BLaER1 treated with 17β-estradiol and CSF1 and Interleukin-3, amounts not matched to agents 10 nM and 100 nM (cell line): ENCODE measurements around the gene TGFBR3L.

Source experiments
- H3K27ac ChIP-seq, 11 experiments: shearing (Covaris generic); formaldehyde crosslinking; 2 replicates each; pipeline ENCODE4 v1.8.1; 2022
- H3K27me3 ChIP-seq, 11 experiments: shearing (Covaris generic); formaldehyde crosslinking; 2 replicates each; pipeline ENCODE4 v1.8.1; 2022
- H3K36me3 ChIP-seq, 11 experiments: shearing (Covaris generic); formaldehyde crosslinking; 2 replicates each; pipeline ENCODE4 v1.8.1; 2022
- H3K4me1 ChIP-seq, 10 experiments: shearing (Covaris generic); formaldehyde crosslinking; 2 replicates each; pipeline ENCODE4 v1.8.1; 2022
- H3K4me2 ChIP-seq, 11 experiments: shearing (Covaris generic); formaldehyde crosslinking; 2 replicates each; pipeline ENCODE4 v1.8.1; 2022
- H3K4me3 ChIP-seq, 10 experiments: shearing (Covaris generic); formaldehyde crosslinking; 2 replicates each; pipeline ENCODE4 v1.8.1; 2022
- H3K9ac ChIP-seq, 11 experiments: shearing (Covaris generic); formaldehyde crosslinking; 2 replicates each; pipeline ENCODE4 v1.8.1; 2022
- H3K9me3 ChIP-seq, 11 experiments: shearing (Covaris generic); formaldehyde crosslinking; replicated peaks in 1 of 11; 2 replicates each; pipeline ENCODE4 v1.8.1; 2022
- H4K20me1 ChIP-seq, 11 experiments: shearing (Covaris generic); formaldehyde crosslinking; 2 replicates each; pipeline ENCODE4 v1.8.1; 2022
- Cebpa-rat ChIP-seq, 11 experiments: shearing (Covaris generic); IDR thresholded peaks; 2 replicates each; pipeline ENCODE4 v1.8.1; 2022

TGFBR3L gene

DNA sequence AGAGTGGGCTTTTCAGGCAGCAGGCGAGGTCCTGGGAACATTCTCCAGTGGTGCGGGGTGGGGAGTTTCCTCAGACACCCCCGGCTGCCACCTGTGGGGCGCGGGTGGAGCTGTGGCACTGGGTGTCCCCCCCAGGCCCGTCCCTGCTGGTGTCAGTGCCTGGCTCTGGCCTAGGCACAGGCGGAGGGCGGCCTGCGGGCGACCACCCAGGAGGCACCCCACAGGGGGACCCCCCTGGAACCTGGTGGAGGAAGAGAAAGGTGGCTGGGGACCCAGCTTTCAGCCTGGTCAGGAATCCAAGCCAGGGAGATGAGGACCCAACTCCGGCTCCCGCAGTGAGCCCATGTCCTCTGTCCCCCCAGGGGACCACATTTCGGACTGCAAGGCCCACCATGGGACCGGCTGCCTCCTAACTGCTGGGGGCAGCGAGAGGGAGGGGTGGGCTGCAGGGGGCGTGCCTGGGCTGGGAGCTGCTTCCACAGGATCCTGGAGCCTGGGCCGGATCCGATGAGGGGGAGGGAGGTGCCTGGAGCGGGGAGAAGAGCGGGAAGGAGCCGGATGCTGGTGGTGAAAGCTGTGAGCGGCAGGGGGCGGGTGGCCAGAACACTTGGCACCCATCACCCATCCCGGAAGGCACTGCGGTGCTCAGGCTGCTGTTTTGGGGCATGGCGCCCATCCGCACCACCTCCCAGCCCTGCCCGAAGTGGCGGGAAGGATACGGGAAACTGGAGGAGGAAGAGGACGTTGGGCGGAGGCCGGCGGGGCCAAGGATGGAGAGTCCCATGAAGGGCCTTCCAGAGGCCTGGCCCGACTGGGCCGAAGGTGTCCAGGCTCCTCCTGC lies 16.8 kb downstream of the TGFBR3L start:
- Histone ChIP-seq H3K4me2 (peak overlapping the region in 9 of 11 experiments; percentile 18 to 59 (median 41); a peak in 15 of 22 replicates), H3K36me3 (peaks cover 61 to 89% (median 77%) of the 10 kb centered on the region in 11 experiments), H3K27me3 (no peaks in the 10 kb centered on the region), H4K20me1 (peaks cover 0 to 100% (median 89%) of the 10 kb centered on the region in 11 experiments; a peak in 20 of 22 replicates), H3K9ac (peak overlapping the region in 7 of 11 experiments; percentile 4 to 54 (median 45); a peak in 9 of 22 replicates), H3K9me3 (no peaks in the 10 kb centered on the region), H3K4me3 (no peak overlapping the region), H3K27ac (0 out of 22 replicates have a peak overlapping the region, but pooled peaks of 1 of the 11 experiments have one; percentile 4), H3K4me1 (peaks cover 11 to 38% (median 32%) of the 10 kb centered on the region in 10 experiments; a peak in 19 of 20 replicates)
- TF ChIP-seq Cebpa-rat (IDR thresholded peaks at IDR 0.05) = no peak

DNA sequence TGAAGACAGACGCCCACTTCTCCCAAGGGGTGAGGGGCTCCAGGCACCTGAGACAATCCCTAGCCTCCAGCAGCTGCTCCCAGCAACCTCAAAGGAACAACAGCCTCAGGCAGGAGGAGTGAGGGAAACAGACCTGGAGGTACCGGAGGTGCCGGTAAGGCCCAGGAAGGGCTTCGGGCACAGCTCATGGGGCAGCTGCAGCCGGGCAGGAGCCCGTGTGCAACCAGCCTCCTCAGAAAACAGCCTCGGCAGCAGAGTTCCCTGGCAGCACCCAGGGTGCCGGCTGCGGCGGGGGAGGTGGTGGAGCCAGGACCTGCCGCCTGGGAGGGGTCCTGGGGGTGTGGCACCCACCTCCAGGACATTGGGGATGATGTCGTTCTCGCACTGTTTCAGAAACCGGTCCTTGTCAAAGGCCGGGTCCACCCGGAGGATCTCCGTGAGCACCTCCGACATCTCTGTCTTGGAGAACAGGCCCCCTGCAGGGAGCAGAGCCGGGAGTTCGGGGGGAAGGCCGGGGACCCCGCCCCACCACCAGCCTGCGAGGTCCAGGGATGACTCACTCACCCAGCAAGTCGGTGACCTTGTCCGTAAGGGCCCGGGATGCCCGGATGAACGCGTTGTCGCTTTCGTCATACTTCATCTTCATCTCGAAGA lies 17.8 kb downstream of the TGFBR3L start:
- Histone ChIP-seq H3K27me3 (no peaks in the 10 kb centered on the region), H3K27ac (no peak overlapping the region), H3K9ac (no peak overlapping the region), H3K9me3 (no peaks in the 10 kb centered on the region), H4K20me1 (peaks cover 0 to 100% (median 90%) of the 10 kb centered on the region in 11 experiments; a peak in 19 of 22 replicates), H3K4me3 (no peak overlapping the region), H3K36me3 (peaks cover 70 to 90% (median 84%) of the 10 kb centered on the region in 11 experiments), H3K4me1 (peaks cover 10 to 36% (median 31%) of the 10 kb centered on the region in 10 experiments; a peak in 19 of 20 replicates), H3K4me2 (no peak overlapping the region)
- no peak for TF ChIP-seq Cebpa-rat (IDR thresholded peaks at IDR 0.05)

DNA sequence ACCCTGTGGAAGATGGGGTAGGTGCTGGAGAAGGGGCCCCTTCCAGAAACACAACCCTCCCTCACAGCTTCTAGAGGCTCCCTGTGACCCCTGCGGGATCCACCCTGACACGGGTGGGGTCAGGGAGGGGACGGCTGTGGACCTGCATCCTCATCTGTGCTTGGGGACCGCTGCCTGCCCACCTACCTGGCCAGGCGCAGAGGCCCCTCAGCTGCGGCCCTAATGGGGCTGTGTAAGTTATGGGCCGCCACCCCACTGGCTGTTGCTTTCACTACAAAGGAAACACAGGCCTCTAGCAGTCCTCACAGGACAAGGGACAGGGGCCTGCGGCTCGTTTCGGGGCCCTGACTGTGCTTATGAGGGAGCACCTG lies 18.3 kb downstream of the TGFBR3L start:
- no peak overlapping the region for H3K27ac ChIP-seq
- H3K9ac ChIP-seq = no peak overlapping the region
- peaks cover 0 to 100% (median 90%) of the 10 kb centered on the region in 11 experiments; a peak in 19 of 22 replicates for H4K20me1 ChIP-seq
- TF ChIP-seq Cebpa-rat (IDR thresholded peaks at IDR 0.05) = no peak
- H3K9me3 ChIP-seq = no peaks in the 10 kb centered on the region
- H3K27me3 ChIP-seq = no peaks in the 10 kb centered on the region
- H3K36me3 ChIP-seq = peaks cover 75 to 90% (median 84%) of the 10 kb centered on the region in 11 experiments
- H3K4me1 ChIP-seq = peaks cover 10 to 36% (median 31%) of the 10 kb centered on the region in 10 experiments; a peak in 19 of 20 replicates
- no peak overlapping the region for H3K4me3 ChIP-seq
- no peak overlapping the region for H3K4me2 ChIP-seq

DNA sequence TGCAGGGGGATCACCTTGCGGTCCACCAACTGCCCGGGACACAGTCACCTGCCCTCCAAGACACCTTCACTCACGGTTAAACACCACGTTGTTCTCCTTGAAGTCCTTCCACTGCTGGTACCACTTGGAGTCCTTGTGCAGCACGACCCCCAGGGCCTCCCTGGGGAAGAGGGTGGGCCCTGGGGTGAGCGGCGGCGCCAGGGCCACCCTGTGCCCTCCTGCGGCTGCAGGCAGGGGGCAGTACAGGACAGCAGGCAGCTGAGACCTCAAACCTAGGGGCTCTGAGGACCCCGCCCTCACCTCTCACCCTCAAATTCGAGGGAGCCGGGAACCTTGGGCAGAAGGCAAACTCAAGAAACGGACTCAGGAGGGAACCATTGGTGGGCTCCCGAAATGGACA lies 18.8 kb downstream of the TGFBR3L start:
- H3K4me2 ChIP-seq = no peak overlapping the region
- no peak for TF ChIP-seq Cebpa-rat (IDR thresholded peaks at IDR 0.05)
- peaks cover 80 to 91% (median 85%) of the 10 kb centered on the region in 11 experiments for H3K36me3 ChIP-seq
- H3K27me3 ChIP-seq = no peaks in the 10 kb centered on the region
- H3K4me1 ChIP-seq = peaks cover 10 to 36% (median 31%) of the 10 kb centered on the region in 10 experiments; a peak in 19 of 20 replicates
- no peak overlapping the region for H3K27ac ChIP-seq
- no peak overlapping the region for H3K4me3 ChIP-seq
- no peak overlapping the region for H3K9ac ChIP-seq
- peaks cover 0 to 100% (median 86%) of the 10 kb centered on the region in 11 experiments; a peak in 19 of 22 replicates for H4K20me1 ChIP-seq
- no peaks in the 10 kb centered on the region for H3K9me3 ChIP-seq

DNA sequence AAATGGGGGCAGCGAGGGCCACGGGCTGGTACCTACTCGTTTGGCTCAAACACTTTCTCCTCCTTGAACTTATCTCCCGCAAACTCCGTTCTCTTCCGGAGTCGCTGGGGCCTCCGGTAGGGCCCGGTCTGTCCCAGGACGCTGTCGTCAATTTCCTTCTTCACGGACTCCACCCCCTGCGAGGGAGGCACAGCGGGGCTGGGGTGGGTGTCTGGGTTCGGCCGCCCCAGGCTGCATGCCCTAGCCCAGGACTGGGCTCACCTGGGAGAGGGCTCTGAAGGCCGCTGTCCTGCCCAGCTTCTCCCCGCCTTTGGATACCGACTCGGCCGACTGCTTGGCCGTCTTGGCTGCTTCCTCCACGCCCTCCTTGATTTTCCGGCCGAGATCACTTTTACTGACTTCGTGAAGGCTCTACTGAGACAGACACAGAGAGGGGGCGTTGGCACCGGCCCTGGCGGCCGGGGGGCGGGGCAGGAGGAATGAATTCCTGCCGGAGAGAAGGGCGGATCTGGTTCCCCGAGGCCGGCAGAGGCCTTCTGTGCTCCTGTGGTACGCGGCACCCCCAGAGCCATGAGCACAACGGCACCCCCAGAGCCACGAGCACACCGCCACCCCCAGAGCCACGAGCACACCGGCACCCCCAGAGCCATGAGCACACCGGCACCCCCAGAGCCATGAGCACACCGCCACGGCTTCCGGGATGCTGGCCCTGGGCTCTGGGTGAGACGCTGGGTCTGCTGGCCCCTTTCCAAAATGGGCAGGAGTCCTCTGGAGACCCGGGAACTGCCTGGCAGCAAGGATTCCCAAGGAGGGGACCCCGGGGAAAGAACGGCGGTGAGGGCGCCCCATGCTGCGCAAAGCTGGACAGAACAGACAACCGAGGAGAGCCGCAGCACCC lies 19.4 kb downstream of the TGFBR3L start:
- Histone ChIP-seq H3K4me2 (no peak overlapping the region), H3K9me3 (no peaks in the 10 kb centered on the region), H4K20me1 (peaks cover 0 to 100% (median 85%) of the 10 kb centered on the region in 11 experiments; a peak in 19 of 22 replicates), H3K4me3 (no peak overlapping the region), H3K27ac (no peak overlapping the region), H3K36me3 (peaks cover 87 to 93% (median 91%) of the 10 kb centered on the region in 11 experiments), H3K9ac (no peak overlapping the region), H3K4me1 (peaks cover 10 to 34% (median 27%) of the 10 kb centered on the region in 10 experiments; a peak in 19 of 20 replicates), H3K27me3 (no peaks in the 10 kb centered on the region)
- no peak for TF ChIP-seq Cebpa-rat (IDR thresholded peaks at IDR 0.05)

DNA sequence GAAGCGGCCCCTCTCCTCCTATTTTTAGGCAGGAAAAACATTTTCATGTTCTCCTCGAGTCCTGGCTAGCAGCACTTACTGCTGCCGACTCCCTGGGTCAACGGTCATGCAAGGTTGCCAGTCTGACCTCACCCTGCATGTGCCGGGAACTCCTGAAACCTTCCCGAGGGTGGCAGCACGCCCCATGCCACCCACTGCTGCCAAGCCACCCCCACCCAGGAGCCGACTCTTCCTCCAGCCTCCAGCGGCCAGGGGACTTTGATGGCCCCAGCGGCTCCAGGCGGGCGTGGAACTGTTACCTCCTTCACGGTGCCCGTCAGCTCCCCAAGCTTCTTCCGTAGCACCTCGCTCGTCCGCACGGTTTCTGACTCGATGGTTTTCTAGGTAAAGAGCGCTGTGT lies 20.1 kb downstream of the TGFBR3L start:
- TF ChIP-seq Cebpa-rat (IDR thresholded peaks at IDR 0.05) = no peak
- H3K27me3 ChIP-seq = no peaks in the 10 kb centered on the region
- no peak overlapping the region for H3K9ac ChIP-seq
- no peak overlapping the region for H3K4me3 ChIP-seq
- H3K4me2 ChIP-seq = no peak overlapping the region
- H3K27ac ChIP-seq = no peak overlapping the region
- H4K20me1 ChIP-seq = peaks cover 0 to 100% (median 82%) of the 10 kb centered on the region in 11 experiments; a peak in 19 of 22 replicates
- H3K4me1 ChIP-seq = peaks cover 10 to 27% (median 21%) of the 10 kb centered on the region in 10 experiments; a peak in 19 of 20 replicates
- H3K36me3 ChIP-seq = peaks cover 90 to 99% (median 97%) of the 10 kb centered on the region in 11 experiments
- H3K9me3 ChIP-seq = no peaks in the 10 kb centered on the region

DNA sequence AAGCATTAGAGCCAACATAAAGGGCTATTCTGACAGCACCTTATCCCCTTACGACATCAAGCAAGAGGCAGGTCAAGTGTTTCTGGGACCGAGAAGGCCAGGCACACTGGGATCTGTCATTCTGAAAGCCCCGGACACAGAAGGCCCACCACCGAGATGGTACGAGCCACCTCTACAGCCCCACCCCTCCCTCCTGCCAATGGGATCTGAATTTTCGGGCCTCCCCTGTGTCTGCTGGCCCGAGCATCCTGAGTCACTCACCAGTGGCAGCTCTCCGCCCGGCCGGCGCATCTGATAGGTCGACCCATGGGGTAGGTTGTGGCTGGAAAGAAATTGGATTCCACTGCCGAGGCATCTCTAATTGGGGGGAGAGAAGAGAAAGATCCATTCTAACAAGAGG lies 26.2 kb downstream of the TGFBR3L start:
- H3K9ac ChIP-seq = peak overlapping the region in 2 of 11 experiments; percentile 10 to 97; a peak in 3 of 22 replicates
- H4K20me1 ChIP-seq = peaks cover 0 to 81% (median 58%) of the 10 kb centered on the region in 11 experiments; a peak in 18 of 22 replicates
- TF ChIP-seq Cebpa-rat (IDR thresholded peaks at IDR 0.05) = no peak
- peaks cover 49 to 66% (median 60%) of the 10 kb centered on the region in 11 experiments for H3K36me3 ChIP-seq
- no peak overlapping the region for H3K27ac ChIP-seq
- H3K4me1 ChIP-seq = peaks cover 23 to 37% (median 28%) of the 10 kb centered on the region in 10 experiments
- H3K27me3 ChIP-seq = no peaks in the 10 kb centered on the region
- no peak overlapping the region for H3K4me3 ChIP-seq
- no peaks in the 10 kb centered on the region for H3K9me3 ChIP-seq
- no peak overlapping the region; a peak in 1 of 22 replicates for H3K4me2 ChIP-seq
